Measurements from ENCODE around the gene LCN12.

DNA sequence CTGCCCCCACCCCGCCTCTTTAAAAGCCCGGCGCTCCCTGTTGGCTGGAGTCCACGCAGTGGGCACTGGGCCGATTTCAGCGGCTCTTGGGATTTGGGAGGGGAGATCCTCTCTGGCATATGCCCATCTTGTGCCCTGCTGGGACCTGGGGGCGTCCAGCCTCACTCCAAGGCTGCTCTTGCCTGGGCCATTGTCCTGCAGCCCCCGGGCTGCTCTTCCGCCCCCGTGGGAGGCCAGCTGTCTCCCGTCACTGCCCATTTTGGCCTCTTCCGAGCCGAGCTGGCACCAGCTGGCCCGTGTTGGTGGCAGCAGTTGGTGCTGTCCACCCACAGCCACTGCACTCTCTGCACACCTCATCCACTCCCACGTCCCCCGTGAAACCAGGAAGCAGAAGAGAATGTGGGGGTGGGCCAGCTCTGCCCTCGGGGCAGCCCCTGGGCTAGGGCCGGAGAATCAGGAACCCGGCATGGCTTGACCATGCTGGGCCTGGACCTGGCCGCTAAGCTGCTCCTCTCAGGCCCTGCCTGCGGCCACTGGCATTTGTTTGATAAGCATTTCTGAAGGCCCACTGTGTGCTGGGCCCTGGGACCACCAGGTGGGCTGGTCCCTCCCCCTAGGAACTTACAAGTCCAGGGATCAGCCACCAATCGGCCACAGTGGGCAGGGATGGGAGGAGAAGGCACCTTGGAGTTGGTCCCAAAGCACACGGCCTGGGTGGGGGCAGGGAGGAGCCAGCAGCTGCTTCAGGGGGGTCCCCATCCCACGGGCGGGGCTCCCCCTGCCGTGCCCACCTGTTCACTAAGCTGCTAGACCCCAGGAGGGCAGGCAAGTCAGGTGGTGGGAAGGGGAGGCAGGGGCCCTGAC, 4.8 kb upstream of the LCN12 start:
- TF ChIP-seq, protein P1, sequence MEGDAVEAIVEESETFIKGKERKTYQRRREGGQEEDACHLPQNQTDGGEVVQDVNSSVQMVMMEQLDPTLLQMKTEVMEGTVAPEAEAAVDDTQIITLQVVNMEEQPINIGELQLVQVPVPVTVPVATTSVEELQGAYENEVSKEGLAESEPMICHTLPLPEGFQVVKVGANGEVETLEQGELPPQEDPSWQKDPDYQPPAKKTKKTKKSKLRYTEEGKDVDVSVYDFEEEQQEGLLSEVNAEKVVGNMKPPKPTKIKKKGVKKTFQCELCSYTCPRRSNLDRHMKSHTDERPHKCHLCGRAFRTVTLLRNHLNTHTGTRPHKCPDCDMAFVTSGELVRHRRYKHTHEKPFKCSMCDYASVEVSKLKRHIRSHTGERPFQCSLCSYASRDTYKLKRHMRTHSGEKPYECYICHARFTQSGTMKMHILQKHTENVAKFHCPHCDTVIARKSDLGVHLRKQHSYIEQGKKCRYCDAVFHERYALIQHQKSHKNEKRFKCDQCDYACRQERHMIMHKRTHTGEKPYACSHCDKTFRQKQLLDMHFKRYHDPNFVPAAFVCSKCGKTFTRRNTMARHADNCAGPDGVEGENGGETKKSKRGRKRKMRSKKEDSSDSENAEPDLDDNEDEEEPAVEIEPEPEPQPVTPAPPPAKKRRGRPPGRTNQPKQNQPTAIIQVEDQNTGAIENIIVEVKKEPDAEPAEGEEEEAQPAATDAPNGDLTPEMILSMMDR (IDR thresholded peaks at IDR 0.05) = no peak
- no peak for TF ChIP-seq POLR2A (IDR thresholded peaks at IDR 0.05)
- no peak for TF ChIP-seq EP300 (IDR thresholded peaks at IDR 0.05)
